Nephron progenitor cell (in vitro differentiated cells): ENCODE data around the gene SSNA1.

ENCODE experiments used
- DNase-seq: peaks from one replicate; pipeline ENCODE4 v3.0.0; 2021
- H3K27ac Mint-ChIP-seq: 2 replicates; pipeline ENCODE4 v1.8.0; 2021; ENCODE audit warnings: mild to moderate bottlenecking, moderate library complexity, mixed read lengths
- H3K27me3 Mint-ChIP-seq: 2 replicates; pipeline ENCODE4 v1.8.0; 2021; ENCODE audit warnings: mild to moderate bottlenecking, low read depth, mixed read lengths; ENCODE audit not compliant: poor library complexity
- H3K36me3 Mint-ChIP-seq: 2 replicates; pipeline ENCODE4 v1.8.0; 2021; ENCODE audit warnings: low read depth, mixed read lengths
- H3K4me1 Mint-ChIP-seq: 2 replicates; pipeline ENCODE4 v1.8.0; 2021; ENCODE audit warnings: mixed read lengths
- H3K4me3 Mint-ChIP-seq: 2 replicates; pipeline ENCODE4 v1.8.0; 2021; ENCODE audit warnings: mild to moderate bottlenecking, moderate library complexity, mixed read lengths
- H3K9me3 Mint-ChIP-seq: 2 replicates; pipeline ENCODE4 v1.8.0; 2021; ENCODE audit warnings: mild to moderate bottlenecking, moderate library complexity, mixed read lengths
- CTCF ChIP-seq: fragments of 200-600 bp; sonication (generic); IDR thresholded peaks from 2 replicates; pipeline ENCODE4 v1.5.0; 2021; ENCODE audit warnings: antibody characterized with exemption

The SSNA1 gene

GRCh38 chr9:137170486-137171148 is 17.9 kb upstream of the SSNA1 start:
- H3K4me1 Mint-ChIP-seq: no peaks in the 10 kb centered on the region
- H3K4me3 Mint-ChIP-seq: no peak overlapping the region
- no peak overlapping the region for H3K27ac Mint-ChIP-seq
- peaks cover 91% of the 10 kb centered on the region for H3K27me3 Mint-ChIP-seq
- H3K9me3 Mint-ChIP-seq: no peaks in the 10 kb centered on the region
- no peak for DNase-seq
- no peak for TF ChIP-seq CTCF
- H3K36me3 Mint-ChIP-seq: no peaks in the 10 kb centered on the region

GRCh38 chr9:137171149-137171900 is 17.2 kb upstream of the SSNA1 start:
- no peak for DNase-seq
- TF ChIP-seq CTCF: no peak
- Mint-ChIP-seq H3K27me3 (peaks cover 91% of the 10 kb centered on the region), H3K27ac (no peak overlapping the region), H3K4me3 (no peak overlapping the region), H3K36me3 (no peaks in the 10 kb centered on the region), H3K9me3 (no peaks in the 10 kb centered on the region), H3K4me1 (no peaks in the 10 kb centered on the region)

- Mint-ChIP-seq H3K36me3 (peaks cover 6% of the 10 kb centered on the region), H3K27ac (no peak overlapping the region), H3K27me3 (peaks cover 79% of the 10 kb centered on the region), H3K9me3 (no peaks in the 10 kb centered on the region), H3K4me1 (no peaks in the 10 kb centered on the region), H3K4me3 (no peak overlapping the region)
- no peak for TF ChIP-seq CTCF
- DNase-seq: no peak
These were observed 15.3 kb upstream of the SSNA1 start for GRCh38 chr9:137172901-137173795.

GRCh38 chr9:137173796-137174664 is 14.4 kb upstream of the SSNA1 start:
- Mint-ChIP-seq H3K4me1 (no peaks in the 10 kb centered on the region), H3K4me3 (no peak overlapping the region), H3K27ac (no peak overlapping the region), H3K27me3 (peaks cover 73% of the 10 kb centered on the region), H3K36me3 (peaks cover 6% of the 10 kb centered on the region), H3K9me3 (no peaks in the 10 kb centered on the region)
- no peak for TF ChIP-seq CTCF
- no peak for DNase-seq

GRCh38 chr9:137174722-137175293 is 13.7 kb upstream of the SSNA1 start:
- TF ChIP-seq CTCF: no peak
- no peak overlapping the region for H3K4me3 Mint-ChIP-seq
- H3K27me3 Mint-ChIP-seq: peaks cover 69% of the 10 kb centered on the region
- H3K9me3 Mint-ChIP-seq: no peaks in the 10 kb centered on the region
- H3K36me3 Mint-ChIP-seq: peaks cover 6% of the 10 kb centered on the region
- no peaks in the 10 kb centered on the region for H3K4me1 Mint-ChIP-seq
- H3K27ac Mint-ChIP-seq: no peak overlapping the region
- no peak for DNase-seq
